Esophagus muscularis mucosa (tissue), 4 donors: Measurements from ENCODE around the gene UBTD2.

Source experiments
- EP300 ChIP-seq: sonication (generic); formaldehyde crosslinking; IDR thresholded peaks from one replicate; pipeline ENCODE4 v1.6.1; 2017; ENCODE audit warnings: antibody characterized with exemption
- POLR2A ChIP-seq: fragments of 450-650 bp; IDR thresholded peaks from one replicate; pipeline ENCODE4 v1.6.1; 2017; ENCODE audit warnings: antibody characterized with exemption, moderate library complexity, mild to moderate bottlenecking, low read depth
- POLR2AphosphoS5 ChIP-seq, 2 donors: sonication (generic); formaldehyde crosslinking; IDR thresholded peaks; one replicate each; pipeline ENCODE4 v1.6.1; 2017; ENCODE audit warnings: antibody characterized with exemption in 2 of 2
- TF ChIP-seq, protein P1 (sequence below), 3 experiments: fragments of 200-600 bp in 2 of 3; fragments of 450-650 bp in 1 of 3; sonication (generic) in 2 of 3; IDR thresholded peaks; one replicate each; pipeline ENCODE4 v1.5.1; 2017 to 2019; ENCODE audit warnings: antibody characterized with exemption in 3 of 3, mild to moderate bottlenecking in 2 of 3, moderate library complexity in 1 of 3

DNA sequence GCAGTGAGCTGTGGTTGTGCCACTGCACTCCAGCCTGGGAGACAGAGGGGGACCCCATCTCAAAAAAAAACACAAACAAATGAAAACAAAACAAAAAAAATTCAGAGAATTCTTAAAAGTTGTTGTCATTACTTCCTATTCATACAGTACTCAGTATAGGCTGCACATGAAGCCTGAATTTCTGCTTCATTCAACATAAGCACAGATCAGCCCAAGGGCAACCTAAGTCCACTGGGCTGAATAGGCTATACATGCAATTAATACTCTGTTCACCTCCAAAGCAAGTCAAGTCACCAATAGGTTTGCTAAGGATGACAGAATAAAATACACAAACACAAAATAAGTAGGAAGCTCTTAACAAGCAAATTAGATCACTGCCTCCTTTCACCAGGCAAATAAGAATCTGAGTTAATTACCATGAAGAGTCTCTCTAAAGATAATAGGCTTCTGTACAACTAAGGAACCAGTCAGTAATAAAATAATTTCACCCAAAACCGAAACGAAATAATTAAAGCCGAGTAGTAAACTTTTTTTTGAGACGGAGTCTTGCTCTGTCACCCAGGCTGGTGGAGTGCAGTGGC is 18.7 kb downstream of the UBTD2 start:
- TF ChIP-seq, protein P1, sequence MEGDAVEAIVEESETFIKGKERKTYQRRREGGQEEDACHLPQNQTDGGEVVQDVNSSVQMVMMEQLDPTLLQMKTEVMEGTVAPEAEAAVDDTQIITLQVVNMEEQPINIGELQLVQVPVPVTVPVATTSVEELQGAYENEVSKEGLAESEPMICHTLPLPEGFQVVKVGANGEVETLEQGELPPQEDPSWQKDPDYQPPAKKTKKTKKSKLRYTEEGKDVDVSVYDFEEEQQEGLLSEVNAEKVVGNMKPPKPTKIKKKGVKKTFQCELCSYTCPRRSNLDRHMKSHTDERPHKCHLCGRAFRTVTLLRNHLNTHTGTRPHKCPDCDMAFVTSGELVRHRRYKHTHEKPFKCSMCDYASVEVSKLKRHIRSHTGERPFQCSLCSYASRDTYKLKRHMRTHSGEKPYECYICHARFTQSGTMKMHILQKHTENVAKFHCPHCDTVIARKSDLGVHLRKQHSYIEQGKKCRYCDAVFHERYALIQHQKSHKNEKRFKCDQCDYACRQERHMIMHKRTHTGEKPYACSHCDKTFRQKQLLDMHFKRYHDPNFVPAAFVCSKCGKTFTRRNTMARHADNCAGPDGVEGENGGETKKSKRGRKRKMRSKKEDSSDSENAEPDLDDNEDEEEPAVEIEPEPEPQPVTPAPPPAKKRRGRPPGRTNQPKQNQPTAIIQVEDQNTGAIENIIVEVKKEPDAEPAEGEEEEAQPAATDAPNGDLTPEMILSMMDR (IDR thresholded peaks at IDR 0.05), result no peak
- no peak for TF ChIP-seq EP300
- no peak for TF ChIP-seq POLR2A
- TF ChIP-seq POLR2AphosphoS5 (IDR thresholded peaks at IDR 0.05), result no peak
